ENCODE measurements around the gene GOLGA2. TPM values are rescaled to one million over a fixed set of nuclear protein-coding genes. Genes with fewer than 3 reads are reported as not detected.

The GOLGA2 gene, protein sequence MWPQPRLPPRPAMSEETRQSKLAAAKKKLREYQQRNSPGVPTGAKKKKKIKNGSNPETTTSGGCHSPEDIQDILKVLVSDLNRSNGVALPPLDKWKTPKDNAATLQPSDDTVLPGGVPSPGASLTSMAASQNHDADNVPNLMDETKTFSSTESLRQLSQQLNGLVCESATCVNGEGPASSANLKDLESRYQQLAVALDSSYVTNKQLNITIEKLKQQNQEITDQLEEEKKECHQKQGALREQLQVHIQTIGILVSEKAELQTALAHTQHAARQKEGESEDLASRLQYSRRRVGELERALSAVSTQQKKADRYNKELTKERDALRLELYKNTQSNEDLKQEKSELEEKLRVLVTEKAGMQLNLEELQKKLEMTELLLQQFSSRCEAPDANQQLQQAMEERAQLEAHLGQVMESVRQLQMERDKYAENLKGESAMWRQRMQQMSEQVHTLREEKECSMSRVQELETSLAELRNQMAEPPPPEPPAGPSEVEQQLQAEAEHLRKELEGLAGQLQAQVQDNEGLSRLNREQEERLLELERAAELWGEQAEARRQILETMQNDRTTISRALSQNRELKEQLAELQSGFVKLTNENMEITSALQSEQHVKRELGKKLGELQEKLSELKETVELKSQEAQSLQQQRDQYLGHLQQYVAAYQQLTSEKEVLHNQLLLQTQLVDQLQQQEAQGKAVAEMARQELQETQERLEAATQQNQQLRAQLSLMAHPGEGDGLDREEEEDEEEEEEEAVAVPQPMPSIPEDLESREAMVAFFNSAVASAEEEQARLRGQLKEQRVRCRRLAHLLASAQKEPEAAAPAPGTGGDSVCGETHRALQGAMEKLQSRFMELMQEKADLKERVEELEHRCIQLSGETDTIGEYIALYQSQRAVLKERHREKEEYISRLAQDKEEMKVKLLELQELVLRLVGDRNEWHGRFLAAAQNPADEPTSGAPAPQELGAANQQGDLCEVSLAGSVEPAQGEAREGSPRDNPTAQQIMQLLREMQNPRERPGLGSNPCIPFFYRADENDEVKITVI
- total RNA-seq, result 107 and 123 TPM in 2 replicates

DNA sequence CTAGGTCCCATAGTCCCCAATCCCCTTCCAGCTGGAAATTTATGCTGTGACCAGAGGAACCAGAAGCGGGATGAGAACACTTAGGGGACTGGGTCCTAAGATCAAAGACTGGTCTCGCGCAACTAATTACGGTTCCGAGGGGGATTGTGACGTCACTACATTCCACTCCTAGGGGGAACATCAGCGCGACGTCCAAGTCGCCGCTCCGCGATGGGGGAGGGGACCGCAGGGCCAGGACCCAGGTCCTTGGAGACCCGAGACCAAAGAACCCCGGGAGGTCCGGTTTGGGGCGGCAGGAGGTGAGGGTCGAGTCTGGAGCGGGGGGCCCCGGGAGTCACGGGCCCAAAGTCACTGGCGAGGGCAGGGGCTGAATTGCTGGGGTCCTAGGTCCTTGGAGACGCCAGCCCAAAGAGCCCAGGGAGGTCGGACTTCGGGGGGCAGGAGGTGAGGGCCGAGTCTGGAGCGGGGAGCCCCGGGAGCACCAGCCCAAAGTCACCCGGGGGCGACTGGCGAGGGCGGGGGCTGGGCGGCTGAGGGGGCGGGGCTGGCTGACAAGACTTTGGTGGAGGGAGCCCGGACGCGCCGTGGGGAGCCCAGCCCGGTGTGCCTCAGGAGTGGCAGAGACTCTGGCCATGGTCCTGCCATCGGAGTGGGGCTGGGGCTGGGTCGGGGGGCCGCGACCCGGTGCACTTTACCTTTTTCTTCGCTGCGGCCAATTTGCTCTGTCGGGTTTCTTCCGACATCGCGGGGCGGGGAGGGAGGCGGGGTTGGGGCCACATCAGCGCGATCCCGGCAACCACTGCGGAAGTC, at the start of gene GOLGA2:
GOLGA2 (minus strand) TSS at position 810 of the 810 bp plus-strand sequence; CDS start at position 779, 31 bp downstream.

DNA sequence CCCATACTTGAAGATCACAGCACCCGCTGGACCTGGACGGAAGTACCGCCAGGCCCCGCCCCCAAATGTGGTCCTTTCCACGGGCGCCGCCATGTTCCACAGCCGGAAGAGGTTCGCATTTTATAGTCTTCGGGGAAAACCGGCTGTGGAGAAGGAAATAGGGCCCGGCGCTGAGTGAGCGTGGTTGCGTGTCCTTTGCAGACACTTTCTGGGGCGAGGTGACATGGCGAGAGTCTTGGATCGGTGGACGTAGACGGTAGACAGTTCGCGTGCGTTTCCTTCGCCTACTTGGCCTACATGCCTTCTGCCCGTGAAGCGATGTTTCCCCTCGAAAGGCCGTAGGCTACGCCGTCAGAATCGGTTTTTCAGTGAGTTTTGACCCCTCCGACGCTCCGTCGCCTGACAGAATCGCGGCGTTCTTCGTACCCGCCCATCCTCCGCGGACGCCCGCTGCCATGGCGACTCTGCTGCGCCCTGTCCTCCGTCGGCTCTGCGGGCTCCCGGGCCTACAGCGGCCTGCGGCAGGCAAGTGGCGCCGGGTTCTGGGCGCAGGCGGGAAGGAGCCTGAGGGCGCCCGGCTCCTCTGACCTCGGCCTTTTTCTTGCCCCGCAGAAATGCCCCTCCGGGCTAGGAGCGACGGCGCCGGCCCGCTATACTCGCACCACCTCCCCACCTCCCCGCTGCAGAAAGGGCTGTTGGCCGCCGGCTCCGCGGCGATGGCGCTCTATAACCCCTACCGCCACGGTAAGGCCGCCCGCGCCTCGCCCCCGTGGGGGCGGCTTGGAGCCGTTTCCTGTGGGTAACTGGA, 46.8 kb upstream of the GOLGA2 start, which contains the start of the genes COQ4 and TRUB2:
COQ4 (plus strand) TSS at position 436 of the 808 bp plus-strand sequence; CDS start at position 456, 20 bp downstream.
TRUB2 (minus strand) TSS at position 44 of the 808 bp plus-strand sequence; CDS start at position 5, 39 bp downstream.

GRCh38 chr9:128276008-128276573, 284 bp upstream of the GOLGA2 start, which contains the start of gene SWI5:
Gene SWI5, plus strand, starts transcription at chr9:128276276.

Small RNA genes within 50 kb of the gene (small RNA-seq; reads per million reads assigned to genes)
- gene MIR199B, result 2.7 reads per million, percentile 84 among the genes with 10 or more reads in this experiment
- not detected for gene MIR3154

Other genes starting within 250 kb of the GOLGA2 start
- 10.2 and 11.1 TPM in 2 replicates for gene NAIF1, start 208.7 kb downstream of the GOLGA2 start, total RNA-seq
- gene SLC25A25, start 207.8 kb downstream of the GOLGA2 start, total RNA-seq, result 5.5 and 13.3 TPM in 2 replicates
- gene PTGES2, start 148.3 kb downstream of the GOLGA2 start, total RNA-seq, result 26.3 and 74.3 TPM in 2 replicates
- 0.39 and 0.54 TPM in 2 replicates for gene LCN2, start 126.6 kb downstream of the GOLGA2 start, total RNA-seq
- gene BBLN, start 115.7 kb downstream of the GOLGA2 start, total RNA-seq, result 30.6 and 40.8 TPM in 2 replicates
- gene CIZ1, start 84.4 kb downstream of the GOLGA2 start, total RNA-seq, result 46.3 and 61.1 TPM in 2 replicates
- 5.6 and 33.4 TPM in 2 replicates for gene DNM1, start 72.6 kb downstream of the GOLGA2 start, total RNA-seq
- 23.5 and 38.1 TPM in 2 replicates for gene SWI5, start 269 bp upstream of the GOLGA2 start, total RNA-seq
- 15.7 and 22.2 TPM in 2 replicates for gene TRUB2, start 46.4 kb upstream of the GOLGA2 start, total RNA-seq
- gene COQ4, start 46.8 kb upstream of the GOLGA2 start, total RNA-seq, result 38.7 and 44.8 TPM in 2 replicates
- 9.0 and 26.0 TPM in 2 replicates for gene SLC27A4, start 64.5 kb upstream of the GOLGA2 start, total RNA-seq
- gene URM1, start 95.4 kb upstream of the GOLGA2 start, total RNA-seq, result 22.0 and 41.8 TPM in 2 replicates
- 400 and 569 TPM in 2 replicates for gene CERCAM, start 144.8 kb upstream of the GOLGA2 start, total RNA-seq
- 27.7 and 41.2 TPM in 2 replicates for gene ODF2, start 180.0 kb upstream of the GOLGA2 start, total RNA-seq
- gene GLE1, start 228.7 kb upstream of the GOLGA2 start, total RNA-seq, result 16.1 and 30.6 TPM in 2 replicates

All from placental epithelial cell (primary cell).